ENCODE results near the gene PI4KA. TPM values are rescaled to one million over a fixed set of nuclear protein-coding genes. Genes with fewer than 3 reads are reported as not detected.

The PI4KA gene
- total RNA-seq, 4 donors from 2014 or later: 85.0 to 127 (median 101) TPM

- intact Hi-C loops (cut with DNase I): no loop called here
- no peak overlapping the region for H3K27ac ChIP-seq
- H3K9me3 ChIP-seq: no peaks in the 10 kb centered on the region
- H3K4me1 ChIP-seq: no peaks in the 10 kb centered on the region
- H3K4me3 ChIP-seq (replicated peaks in 1 of 3): no peak overlapping the region
- WGBS, 2 donors: 96 to 99% methylated on average over 1 of the region's 1 CpG
- H3K27me3 ChIP-seq: no peaks in the 10 kb centered on the region
- TF ChIP-seq CTCF (IDR thresholded peaks at IDR 0.05): no peak
- TF ChIP-seq POLR2A (IDR thresholded peaks at IDR 0.05): no peak
- no peak for DNase-seq
- H3K36me3 ChIP-seq: no peaks in the 10 kb centered on the region
Observed at GRCh38 chr22:20661473-20661872, 197.1 kb downstream of the PI4KA start.

GRCh38 chr22:20660441-20661054 is 198.1 kb downstream of the PI4KA start:
- H3K9me3 ChIP-seq: no peaks in the 10 kb centered on the region
- TF ChIP-seq CTCF (IDR thresholded peaks at IDR 0.05) (no peak), POLR2A (IDR thresholded peaks at IDR 0.05) (no peak)
- no peaks in the 10 kb centered on the region for H3K4me1 ChIP-seq
- 93 to 98% methylated on average over 6 of the region's 6 CpGs for WGBS, 2 donors
- DNase-seq: no peak
- no peaks in the 10 kb centered on the region for H3K36me3 ChIP-seq
- H3K27ac ChIP-seq: no peak overlapping the region
- intact Hi-C loops (cut with DNase I): no loop called here
- H3K4me3 ChIP-seq (replicated peaks in 1 of 3): no peak overlapping the region
- H3K27me3 ChIP-seq: no peaks in the 10 kb centered on the region

- Histone ChIP-seq H3K36me3 (no peaks in the 10 kb centered on the region), H3K9me3 (no peaks in the 10 kb centered on the region), H3K27ac (no peak overlapping the region), H3K27me3 (no peaks in the 10 kb centered on the region), H3K4me3 (replicated peaks in 1 of 3) (no peak overlapping the region), H3K4me1 (peaks cover 0 to 5% of the 10 kb centered on the region in 2 donors)
- intact Hi-C loops (cut with DNase I): no loop called here
- DNase-seq: no peak
- 66 to 89% methylated on average over 2 of the region's 2 CpGs for WGBS, 2 donors
- TF ChIP-seq POLR2A (IDR thresholded peaks at IDR 0.05) (no peak), CTCF (IDR thresholded peaks at IDR 0.05) (no peak)
Observed at GRCh38 chr22:20659920-20660319, 198.7 kb downstream of the PI4KA start.

GRCh38 chr22:20659258-20659657 is 199.4 kb downstream of the PI4KA start:
- TF ChIP-seq POLR2A (IDR thresholded peaks at IDR 0.05): no peak
- no peak for TF ChIP-seq CTCF (IDR thresholded peaks at IDR 0.05)
- no peak for DNase-seq
- intact Hi-C loops (cut with DNase I): no loop called here
- no peaks in the 10 kb centered on the region for H3K27me3 ChIP-seq
- peaks cover 5 to 10% of the 10 kb centered on the region in 2 donors for H3K4me1 ChIP-seq
- no peak overlapping the region for H3K4me3 ChIP-seq (replicated peaks in 1 of 3)
- no peak overlapping the region for H3K27ac ChIP-seq
- no peaks in the 10 kb centered on the region for H3K36me3 ChIP-seq
- no peaks in the 10 kb centered on the region for H3K9me3 ChIP-seq
- 81 to 86% methylated on average over 1 of the region's 1 CpG for WGBS, 2 donors

- 73 to 85% methylated on average over 11 of the region's 11 CpGs for WGBS, 2 donors
- no peak for DNase-seq
- Histone ChIP-seq H3K36me3 (no peaks in the 10 kb centered on the region), H3K4me1 (peaks cover 7 to 10% of the 10 kb centered on the region in 2 donors), H3K4me3 (replicated peaks in 1 of 3) (no peak overlapping the region), H3K27me3 (no peaks in the 10 kb centered on the region), H3K9me3 (no peaks in the 10 kb centered on the region), H3K27ac (no peak overlapping the region)
- TF ChIP-seq POLR2A (IDR thresholded peaks at IDR 0.05) (no peak), CTCF (IDR thresholded peaks at IDR 0.05) (no peak)
- intact Hi-C loops (cut with DNase I): no loop called here
Observed at GRCh38 chr22:20658433-20659222, 200.0 kb downstream of the PI4KA start.
